ENCODE results near the gene IGFBP7.
"Not testable (repeated sequence)": the region's sequence is repeated elsewhere in the genome, so short reads cannot be mapped to it uniquely, and the experiment has no call there.

IGFBP7 gene

DNA sequence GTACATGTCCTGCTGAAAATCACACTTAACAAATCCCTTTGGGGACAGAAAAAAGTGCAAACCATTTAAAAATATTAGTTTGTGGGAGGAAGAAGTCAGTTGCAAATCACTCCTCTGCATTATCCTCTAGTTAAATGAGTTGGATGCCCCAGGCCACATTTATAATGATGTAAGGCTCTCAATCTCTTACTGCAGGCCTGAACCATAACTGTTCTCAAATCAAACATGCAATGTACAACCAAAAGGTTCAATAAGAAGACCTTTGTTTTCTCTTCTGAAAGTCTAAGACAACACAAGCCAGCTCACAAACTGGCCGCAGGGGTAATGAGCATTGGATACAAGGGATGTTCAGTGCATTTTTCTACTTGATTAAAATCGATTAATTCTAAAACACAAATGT is 39.7 kb downstream of the IGFBP7 start:
- DNase-seq (ENCODE audit: low read depth in 3 of 3): no peak

DNA sequence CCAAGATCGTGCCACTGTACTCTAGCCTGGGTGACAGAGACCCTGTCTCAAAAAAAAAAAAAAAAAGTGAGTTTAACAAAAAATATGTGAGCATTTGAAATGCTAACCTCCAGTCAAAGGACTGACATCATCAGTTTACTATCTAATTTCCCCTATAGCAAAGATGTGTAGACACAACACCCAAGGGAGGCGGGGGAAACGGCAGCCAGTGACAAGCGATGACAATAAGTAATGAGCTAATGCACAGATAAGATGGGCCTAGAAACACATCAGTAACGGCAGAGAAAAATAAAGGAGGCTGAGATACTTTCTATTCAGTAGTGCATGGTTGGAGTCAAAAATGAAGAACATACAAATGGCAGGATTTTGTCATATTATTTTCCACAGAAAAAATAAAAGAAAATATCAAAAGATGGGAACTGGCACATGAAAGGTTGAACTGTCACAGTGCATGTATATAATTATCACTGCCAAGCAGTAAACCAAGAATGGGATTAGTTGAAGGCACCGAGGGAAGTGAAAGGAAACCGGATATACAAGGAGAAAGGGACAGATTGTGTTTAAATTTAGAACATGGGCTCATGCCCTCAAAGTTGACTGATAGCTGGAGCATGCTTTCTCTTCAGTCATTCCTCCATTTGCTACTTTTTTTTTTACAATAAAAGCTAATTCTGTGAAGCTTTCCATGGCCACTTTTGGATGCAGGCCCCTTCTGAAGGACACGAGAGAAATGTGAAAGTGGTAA is 41.8 kb downstream of the IGFBP7 start:
- no peak for DNase-seq (ENCODE audit: low read depth in 3 of 3)

DNA sequence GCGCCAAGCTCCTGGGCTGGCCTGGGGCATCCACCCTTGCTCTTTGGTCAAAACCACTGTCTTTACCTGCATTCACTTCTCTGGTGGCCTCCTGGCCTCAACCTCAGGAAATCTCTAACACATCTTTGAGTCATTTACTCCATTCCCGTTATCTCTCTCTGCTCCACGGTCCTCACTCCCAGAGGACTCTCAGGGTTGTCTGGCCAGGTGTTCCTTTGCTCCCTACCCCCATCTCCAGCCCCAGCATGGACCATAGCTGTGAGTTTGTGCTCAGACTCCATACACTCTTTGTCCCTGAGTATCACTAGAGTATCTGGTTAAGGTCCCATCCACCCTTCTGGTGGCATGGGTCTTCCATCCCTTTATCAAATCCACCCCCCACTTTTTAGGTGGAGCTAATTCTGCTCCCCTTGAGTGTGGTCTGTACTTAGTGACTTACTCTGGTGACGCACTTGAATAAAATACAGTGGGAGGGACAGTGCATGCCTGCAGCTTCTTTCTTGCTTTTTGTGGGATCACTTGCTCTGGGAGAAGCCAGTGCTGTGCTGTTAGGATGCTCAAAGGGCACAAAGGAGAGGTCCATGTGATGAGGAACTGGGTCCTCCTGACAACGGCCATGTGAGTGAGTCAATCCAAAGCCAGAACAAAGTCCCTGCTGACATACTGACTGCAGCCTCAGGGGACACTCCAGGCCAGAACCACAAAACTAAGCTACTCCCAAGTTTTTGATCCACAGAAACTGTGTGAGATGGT is 44.3 kb downstream of the IGFBP7 start:
- no peak for DNase-seq (ENCODE audit: low read depth in 3 of 3)

DNA sequence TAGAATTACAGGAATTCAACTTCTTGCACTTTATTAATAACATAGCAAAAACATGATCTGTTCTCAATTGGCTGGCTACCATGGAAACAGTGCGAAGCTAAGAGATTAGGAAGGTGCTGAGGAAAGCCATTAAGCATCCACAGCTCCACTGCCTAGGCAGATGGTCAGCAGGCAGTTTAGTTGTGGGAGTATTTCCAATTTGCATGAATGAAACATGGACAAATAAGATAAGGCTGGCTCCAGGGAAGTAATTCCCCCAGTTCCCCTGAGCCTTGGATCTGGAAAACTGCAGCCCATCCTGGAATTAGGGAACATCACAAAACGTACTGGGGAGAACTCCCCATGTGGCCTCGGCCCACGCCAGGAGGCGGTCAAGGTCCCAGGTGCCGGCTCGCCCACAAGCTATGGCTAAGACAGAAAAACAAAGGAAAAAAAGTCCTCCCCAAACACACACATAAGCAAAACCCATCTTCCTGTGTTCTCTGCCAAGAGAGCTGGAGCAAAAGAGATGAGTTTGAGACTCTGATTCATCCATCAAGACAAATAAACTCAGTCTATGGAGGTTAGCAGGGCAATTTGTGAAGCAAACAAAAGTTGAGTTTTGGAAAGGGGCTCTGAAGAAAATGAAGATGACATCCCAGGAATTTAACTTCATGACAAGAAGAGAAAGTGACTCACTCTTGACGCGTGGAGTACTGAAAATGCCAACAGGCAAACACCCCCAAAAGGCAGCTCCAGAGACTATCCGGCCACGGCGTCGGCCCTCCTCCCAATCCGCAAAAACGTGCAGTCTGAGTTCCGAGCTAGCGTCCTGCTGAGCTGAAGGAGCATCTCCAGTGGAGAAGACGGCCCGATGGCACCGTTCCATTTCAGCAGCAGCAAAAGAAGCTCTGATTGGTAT is 45.1 kb downstream of the IGFBP7 start:
- DNase-seq (ENCODE audit: low read depth in 3 of 3): no peak

DNA sequence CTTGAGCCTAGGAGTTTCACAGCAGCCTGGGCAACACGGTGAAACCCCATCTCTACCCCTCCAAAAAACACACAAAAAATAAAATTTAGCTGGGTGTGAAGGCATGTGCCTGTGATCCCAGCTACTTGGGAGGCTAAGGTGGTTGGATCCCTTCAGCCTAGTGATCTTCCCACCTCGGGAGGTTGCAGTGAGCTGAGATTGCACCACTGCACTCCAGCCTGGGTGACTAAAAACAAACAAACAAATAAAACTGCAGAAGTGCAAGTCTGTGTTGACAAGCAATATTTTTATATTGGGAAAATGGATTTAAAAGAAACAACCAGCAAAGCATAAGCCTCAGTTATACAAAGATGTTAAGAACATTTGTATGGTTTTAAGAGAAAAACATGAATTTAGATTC is 46.1 kb downstream of the IGFBP7 start:
- no peak for DNase-seq (ENCODE audit: low read depth in 3 of 3)

DNA sequence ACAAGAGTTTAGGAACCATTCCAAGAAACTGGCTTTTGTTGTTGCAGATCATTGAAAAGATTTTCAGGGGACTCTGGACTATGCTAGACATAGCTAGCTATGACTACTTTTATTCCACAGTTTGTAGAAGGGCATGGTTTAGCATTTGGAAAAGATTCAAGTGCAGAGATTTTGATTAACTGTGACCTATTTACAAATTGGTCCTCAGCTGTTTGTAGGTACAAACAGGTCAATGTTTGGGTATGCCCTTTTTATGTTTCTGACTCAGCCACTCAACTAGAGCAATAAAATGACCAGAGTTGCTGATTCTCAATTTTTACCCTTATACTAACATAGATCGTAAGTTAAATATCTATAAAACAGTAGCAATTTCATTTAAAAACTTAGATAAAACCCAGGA is 46.7 kb downstream of the IGFBP7 start:
- no peak for DNase-seq (ENCODE audit: low read depth in 3 of 3)

DNA sequence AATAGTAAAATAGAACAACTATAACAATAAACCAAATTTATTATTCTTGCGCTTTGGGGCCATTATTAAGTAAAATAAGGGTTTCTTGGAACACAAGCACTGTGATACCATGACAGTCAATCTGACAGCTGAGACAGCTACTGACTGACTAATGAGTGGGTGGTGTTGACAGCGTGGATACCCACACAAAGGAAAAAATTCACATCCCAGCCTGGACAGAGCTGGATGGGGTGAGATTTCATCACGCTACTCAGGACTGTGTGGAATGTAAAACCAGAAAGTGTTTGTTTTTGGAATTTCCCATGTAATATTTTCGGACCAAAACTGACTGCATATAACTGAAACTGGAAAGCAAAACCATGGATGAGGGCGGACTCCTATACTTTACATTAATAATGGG is 48.8 kb downstream of the IGFBP7 start:
- no peak for DNase-seq (ENCODE audit: low read depth in 3 of 3)

DNA sequence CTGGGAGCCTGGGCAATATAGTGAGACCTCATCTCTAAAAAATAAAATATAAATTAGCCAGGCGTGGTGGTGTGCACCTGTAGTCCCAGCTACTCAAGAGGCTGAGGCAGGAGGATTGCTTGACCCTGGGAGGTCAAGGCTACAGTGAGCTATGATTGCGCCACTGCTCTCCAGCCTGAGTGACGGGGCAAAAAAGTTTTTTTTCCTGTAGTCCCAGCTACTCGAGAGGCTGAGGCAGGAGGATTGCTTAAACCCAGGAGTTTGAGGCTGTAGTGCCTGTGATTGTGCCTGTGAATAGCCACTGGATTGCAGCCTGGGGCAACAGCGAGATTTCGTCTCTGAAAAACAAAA is 49.5 kb downstream of the IGFBP7 start:
- DNase-seq (ENCODE audit: low read depth in 3 of 3): not testable (repeated sequence)

DNA sequence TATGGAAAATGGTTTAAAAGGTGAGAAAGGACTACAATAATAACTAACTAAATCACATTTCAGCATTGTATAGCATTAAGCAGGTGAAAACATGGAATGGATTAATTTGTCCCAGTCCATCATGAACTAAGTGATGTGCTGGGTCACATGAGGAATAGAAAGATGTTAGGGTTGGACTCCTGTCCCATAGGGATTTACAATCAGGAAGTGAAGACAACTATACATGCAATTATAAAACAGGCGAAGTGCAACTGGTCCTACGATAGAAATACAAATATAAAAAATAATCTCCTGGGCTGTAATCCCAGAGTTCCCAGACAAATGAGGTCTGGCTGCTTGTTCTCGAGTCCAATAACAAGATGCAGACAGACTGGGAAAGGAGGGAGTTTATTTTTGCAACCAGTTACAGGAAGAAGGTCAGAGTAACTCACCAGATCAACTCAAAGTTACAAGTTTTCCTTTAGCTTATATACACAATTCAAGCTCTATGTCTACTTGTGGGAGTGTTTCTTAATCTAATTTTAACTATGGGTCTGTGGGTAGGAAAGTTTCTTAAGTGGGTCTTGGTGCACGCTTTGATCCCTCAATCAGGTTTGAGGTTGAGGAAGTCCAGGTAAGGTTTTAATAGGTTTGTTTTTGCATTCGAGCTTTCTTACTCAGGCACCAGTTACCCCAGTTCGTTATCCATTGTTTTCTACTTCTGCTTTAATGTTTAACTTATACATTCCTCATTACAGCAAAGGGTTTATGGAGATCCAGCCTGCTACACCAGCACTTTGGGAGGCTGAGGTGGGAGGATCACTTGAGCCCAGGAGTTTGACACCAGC is 50.1 kb downstream of the IGFBP7 start:
- DNase-seq (ENCODE audit: low read depth in 3 of 3): no peak

DNA sequence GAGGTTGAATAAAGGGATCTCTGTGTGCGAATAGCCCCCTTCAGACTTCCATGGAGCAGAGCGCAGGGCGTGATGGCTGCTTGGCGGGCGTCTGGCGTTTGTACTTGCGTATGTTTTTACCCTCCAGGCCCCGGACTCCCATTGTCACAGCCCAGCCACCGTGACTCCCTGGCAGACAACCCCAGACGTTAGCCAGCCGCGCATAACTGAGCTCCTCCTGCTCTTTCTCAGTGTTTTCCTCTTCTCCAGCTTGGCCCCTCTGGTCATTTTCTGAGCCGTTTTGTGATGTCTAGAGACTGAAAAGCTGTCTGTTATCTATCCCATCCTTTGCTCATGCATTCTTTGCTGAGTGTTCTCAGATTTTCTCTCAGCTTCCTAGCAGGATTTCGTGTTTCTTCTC is 54.3 kb downstream of the IGFBP7 start:
- DNase-seq (ENCODE audit: low read depth in 3 of 3): no peak

DNA sequence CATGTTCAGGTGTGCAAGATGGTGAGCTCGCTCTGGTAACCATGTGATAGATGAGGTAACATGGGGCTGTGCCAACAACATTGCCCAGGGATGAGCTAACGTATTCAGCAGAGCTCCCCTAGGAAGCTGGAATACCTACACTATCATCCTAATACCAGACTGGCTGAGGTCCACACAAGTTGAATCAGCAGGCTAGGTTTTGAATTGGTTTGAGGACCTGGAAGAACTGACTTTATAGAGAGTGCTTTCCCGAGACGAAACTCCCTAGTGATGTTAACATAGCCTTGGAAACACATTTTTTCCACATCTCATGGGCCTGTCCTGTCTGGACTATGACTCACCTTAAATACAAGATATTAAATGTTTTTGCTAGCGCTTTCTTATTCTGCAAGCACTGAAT is 56.7 kb downstream of the IGFBP7 start:
- DNase-seq (ENCODE audit: low read depth in 3 of 3): no peak

DNA sequence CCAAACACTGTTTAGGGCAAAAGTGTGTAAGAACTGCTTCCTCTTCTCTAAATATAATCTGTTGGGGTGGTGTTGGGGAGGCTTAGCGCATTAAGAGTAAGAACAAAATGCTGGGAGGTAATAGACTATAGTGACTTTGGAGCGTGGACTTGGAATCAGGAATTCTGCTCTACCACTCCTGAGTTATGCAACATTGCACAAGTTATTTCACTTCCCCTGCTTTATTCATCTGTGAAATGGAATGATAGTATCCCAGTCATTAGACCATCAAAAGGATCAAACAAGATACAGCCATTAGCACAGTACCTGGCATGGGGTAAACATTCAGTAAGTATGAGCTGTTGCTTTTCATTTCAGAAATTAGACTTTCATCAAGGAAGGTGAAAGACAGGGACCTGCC is 58.7 kb downstream of the IGFBP7 start:
- no peak for DNase-seq (ENCODE audit: low read depth in 3 of 3)

DNA sequence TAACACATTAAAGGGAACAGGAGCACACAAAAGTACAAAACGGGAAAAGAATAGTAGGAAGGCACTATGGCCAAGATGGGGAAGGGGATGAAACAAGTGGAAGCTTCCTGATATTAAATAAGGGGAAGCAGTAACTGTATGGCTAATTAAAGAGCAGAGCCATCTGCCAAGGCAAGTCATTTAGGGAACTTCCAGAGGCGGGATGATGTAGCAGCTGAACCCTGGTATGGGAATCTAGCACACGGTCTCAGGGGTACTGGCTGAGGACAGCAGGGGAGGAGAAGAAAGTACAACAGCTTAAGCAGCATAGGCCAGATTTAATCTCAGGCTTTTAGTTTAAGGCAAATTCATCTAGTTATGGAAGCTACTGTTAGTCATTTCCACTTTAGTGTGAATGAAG is 59.1 kb downstream of the IGFBP7 start:
- no peak for DNase-seq (ENCODE audit: low read depth in 3 of 3)

DNA sequence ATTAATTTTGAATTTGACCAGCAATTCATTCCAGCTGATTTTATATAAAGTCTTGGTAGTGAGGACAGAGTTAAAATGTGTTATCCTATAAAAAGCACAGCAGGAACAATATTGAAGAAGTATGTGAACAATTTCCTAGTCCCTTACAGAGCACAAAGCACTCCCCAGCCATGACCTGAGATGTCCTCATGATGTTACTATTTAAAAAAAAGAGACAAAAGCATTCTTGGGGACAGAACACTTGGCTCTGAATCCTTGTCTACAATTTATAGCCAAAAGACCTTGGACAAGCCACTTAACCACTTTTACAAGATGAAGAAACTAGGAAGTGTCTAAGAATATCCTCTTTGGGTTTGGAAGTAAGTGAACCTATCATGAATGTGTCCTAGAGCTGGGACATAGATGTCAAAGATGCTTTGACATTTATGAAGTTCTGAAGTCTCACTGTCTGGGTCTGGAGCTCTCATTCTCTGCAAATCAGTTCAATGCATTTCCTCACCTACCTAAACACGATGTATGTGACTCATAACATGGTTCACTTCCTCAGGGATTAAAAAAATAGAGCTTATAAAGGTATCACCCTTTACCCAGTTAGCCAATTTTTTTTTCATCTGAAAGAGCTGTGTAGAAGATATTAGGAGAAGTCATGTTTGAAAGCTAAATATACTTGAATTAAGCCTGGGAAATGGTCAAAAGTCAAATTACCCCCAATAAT is 61.4 kb downstream of the IGFBP7 start:
- no peak for DNase-seq (ENCODE audit: low read depth in 3 of 3)

DNA sequence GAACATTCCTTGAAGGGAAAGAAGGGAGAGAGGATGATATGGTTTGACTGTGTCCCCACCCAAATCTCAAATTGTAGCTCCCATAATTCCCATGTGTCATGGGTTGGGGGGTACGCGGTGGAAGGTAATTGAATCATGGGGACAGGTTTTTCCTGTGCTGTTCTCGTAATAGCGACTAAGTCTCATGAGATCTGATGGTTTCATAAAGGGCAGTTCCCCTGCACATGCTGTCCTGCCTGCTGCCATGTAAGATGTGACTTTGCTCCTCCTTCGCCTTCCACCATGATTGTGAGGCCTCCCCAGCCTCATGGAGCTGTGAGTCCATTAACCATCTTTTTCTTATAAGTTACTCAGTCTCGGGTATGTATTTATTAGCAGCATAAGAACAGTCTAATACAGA is 63.1 kb downstream of the IGFBP7 start:
- DNase-seq (ENCODE audit: low read depth in 3 of 3): not testable (repeated sequence)

DNA sequence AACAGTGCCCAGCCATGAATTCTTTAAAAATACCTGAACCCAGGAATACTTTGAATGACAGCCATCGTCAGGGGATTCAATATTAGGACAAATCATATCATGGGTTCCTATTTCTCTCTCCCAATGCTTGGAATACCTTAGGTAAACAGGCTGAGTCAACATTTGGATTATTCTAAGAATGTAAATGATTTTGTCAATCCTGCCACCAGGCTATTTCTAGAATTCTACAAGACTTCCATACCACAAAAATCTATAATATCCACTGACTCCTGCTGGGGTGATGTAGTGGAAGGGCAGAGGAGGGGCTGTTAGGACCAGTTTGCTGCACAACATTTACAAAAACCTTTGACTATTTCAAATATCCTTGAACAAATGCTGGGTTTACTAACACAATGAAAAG is 65.2 kb downstream of the IGFBP7 start:
- DNase-seq (ENCODE audit: low read depth in 3 of 3): no peak

DNA sequence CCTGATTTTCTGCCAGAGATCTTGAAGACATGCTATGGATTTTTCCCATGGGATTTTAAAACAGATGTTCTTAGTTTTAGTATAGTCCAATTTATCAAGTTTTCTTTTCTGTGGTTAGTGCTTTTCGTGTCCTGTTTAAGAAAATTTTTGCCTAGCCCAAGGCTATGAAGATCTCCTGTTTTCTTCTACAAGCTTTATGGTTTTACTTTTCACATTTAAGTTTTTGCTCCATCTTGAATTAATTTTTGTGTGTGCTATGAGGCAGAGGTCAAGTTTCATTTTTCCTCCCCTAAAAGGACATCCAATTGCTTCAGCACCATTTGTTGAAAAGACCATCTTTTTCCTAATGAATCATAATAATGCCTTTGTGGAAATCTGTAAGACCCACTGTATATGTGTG is 65.9 kb downstream of the IGFBP7 start:
- no peak for DNase-seq (ENCODE audit: low read depth in 3 of 3)

DNA sequence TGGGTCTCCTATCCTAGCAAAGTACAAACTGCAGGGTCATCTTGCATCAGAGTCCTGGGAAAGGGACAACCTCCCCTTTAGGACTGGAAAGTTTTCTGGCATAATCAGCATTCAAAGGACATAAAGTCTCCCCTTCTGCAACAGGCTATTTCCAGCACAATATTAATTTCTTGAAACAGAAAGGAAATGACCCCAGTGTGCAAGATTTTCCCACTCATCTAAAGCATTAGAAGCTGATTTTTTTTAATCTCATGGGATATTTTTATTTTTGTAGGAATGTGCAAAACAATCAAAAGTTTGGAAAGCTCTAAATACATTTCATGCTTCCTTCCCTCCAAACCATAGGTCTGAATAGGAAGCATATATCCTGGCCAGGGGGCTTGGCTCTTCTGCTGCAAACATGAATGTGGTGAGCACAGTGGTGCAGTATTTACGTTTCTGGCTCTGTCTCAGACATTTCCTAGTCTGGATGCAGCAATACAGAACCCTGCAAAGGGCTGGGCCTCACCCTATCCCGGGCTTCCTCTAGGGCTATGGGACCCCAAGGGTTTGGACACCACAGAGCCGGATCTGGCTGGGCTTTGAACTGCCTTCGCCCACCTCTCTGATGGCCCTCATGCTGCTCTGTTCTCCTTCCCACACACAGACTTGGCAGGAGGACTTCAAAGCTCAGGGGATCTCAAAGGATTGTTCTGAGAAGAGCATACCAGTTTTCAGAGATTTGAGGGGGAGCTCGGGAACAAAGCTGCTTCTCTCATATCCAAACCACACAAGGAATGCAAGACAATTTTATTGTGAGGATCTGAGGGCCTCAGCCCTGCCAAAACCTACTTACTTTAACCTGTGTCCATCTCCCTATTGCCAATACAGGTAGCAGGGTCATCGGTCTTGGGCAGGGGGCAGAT is 66.6 kb downstream of the IGFBP7 start:
- no peak for DNase-seq (ENCODE audit: low read depth in 3 of 3)

DNA sequence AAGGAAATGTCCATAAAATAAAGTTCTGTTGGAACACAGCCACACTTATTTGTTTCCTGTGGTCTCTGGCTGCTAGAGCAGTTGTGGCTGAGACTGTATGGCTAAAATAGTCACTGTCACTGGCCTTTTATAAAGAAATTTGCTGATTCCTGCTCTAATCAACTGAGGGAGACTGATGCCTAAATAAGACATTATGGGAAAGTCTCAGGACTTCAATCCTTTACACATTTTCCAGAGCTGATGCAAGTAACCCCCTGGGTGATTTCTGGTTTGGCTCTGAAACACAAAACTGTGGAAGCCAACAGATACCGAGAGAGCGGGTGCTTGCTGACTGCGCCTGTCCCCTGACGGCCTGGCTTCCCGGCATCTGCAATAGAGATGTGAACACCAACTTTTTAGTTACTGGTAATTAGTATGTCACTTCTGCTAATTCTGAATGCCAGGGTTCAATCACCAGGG is 67.4 kb downstream of the IGFBP7 start:
- no peak for DNase-seq (ENCODE audit: low read depth in 3 of 3)

DNA sequence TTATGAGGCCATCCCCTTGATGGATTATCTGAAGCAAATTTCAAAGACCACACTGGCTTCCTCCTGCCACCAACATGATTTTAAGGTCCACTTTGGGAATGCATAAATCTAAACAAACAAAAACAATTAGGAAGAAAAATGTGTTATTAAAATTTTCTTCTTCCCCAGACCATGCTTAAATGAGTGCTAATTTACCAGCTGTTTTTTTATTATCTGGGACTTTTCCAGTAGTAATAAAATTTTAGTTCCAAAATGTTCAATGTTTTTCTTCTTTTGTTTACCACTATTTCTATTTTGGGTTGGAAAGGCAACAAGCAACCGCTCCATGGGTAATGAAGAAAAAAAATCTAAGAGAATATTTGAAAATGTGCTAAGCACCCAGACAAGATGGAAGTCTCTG is 69.2 kb downstream of the IGFBP7 start:
- no peak for DNase-seq (ENCODE audit: low read depth in 3 of 3)

Measured in stimulated activated CD4-positive, alpha-beta T cell treated with anti-CD3 and anti-CD28 coated beads, TNF-alpha, amount 100 ng/mL, for 48 hours (primary cell).